ENCODE data around the gene KMT2E.

Gene KMT2E

GRCh38 chr7:105013816-105014692, at the start of gene KMT2E (continued):
- TF ChIP-seq ZFP69B (tag by site-specific recombination; IDR thresholded peaks at IDR 0.05) (peak; percentile 31; the same call in 1 of the 2 replicates), IKZF3 (tag by site-specific recombination; IDR thresholded peaks at IDR 0.05) (0 out of 2 replicates have a peak, but pooled peaks have one; percentile 31), ZNF549 (tag by site-specific recombination; IDR thresholded peaks at IDR 0.05) (peak; percentile 28; the same call in 1 of the 2 replicates), ZNF426 (tag by site-specific recombination; IDR thresholded peaks at IDR 0.05) (no peak), KLF8 (tag by site-specific recombination; IDR thresholded peaks at IDR 0.05) (peak; percentile 73; the same call in 1 of the 2 replicates), ZNF112 (tag by site-specific recombination; IDR thresholded peaks at IDR 0.05) (no peak), ZNF169 (tag by site-specific recombination; IDR thresholded peaks at IDR 0.05) (no peak), PRDM4 (tag by site-specific recombination; IDR thresholded peaks at IDR 0.05) (no peak), ZSCAN23 (tag by site-specific recombination; IDR thresholded peaks at IDR 0.05) (peak; percentile 79; the same call in 1 of the 2 replicates), ZBTB7A (tag by site-specific recombination; IDR thresholded peaks at IDR 0.05; ENCODE audit: low read depth) (peak; percentile 55), ZNF23 (tag by site-specific recombination; IDR thresholded peaks at IDR 0.05; ENCODE audit: borderline replicate concordance) (no peak), ZNF24 (tag by site-specific recombination; IDR thresholded peaks at IDR 0.05) (peak; percentile 84), ZBTB11 (tag by site-specific recombination; conservative IDR thresholded peaks at IDR 0.05; ENCODE audit: low read depth) (0 out of 2 replicates have a peak, but pooled peaks have one; percentile 21), ZNF510 (tag by site-specific recombination; IDR thresholded peaks at IDR 0.05; ENCODE audit: insufficient replicate concordance) (no peak), ZNF132 (tag by site-specific recombination; IDR thresholded peaks at IDR 0.05; ENCODE audit: borderline replicate concordance) (no peak), ZNF394 (tag by site-specific recombination; IDR thresholded peaks at IDR 0.05; ENCODE audit: borderline replicate concordance) (no peak), ZNF560 (tag by site-specific recombination; IDR thresholded peaks at IDR 0.05; ENCODE audit: borderline replicate concordance) (no peak), ZNF501 (tag by site-specific recombination; IDR thresholded peaks at IDR 0.05) (peak; percentile 23), ZNF639 (tag by site-specific recombination; IDR thresholded peaks at IDR 0.05) (no peak; the same call in 1 of the 2 replicates), ZNF423 (tag by site-specific recombination; IDR thresholded peaks at IDR 0.05) (no peak; the same call in 1 of the 2 replicates), ZBTB17 (tag by site-specific recombination; IDR thresholded peaks at IDR 0.05) (peak; percentile 94), ELK4 (IDR thresholded peaks at IDR 0.05; ENCODE audit: borderline replicate concordance, low read depth, low read length) (no peak), ZNF221 (tag by site-specific recombination; IDR thresholded peaks at IDR 0.05; ENCODE audit: borderline replicate concordance) (peak; percentile 82; the same call in 1 of the 2 replicates), MZF1 (tag by site-specific recombination; IDR thresholded peaks at IDR 0.05; ENCODE audit: borderline replicate concordance) (peak; percentile 11; the same call in 1 of the 2 replicates), ZNF768 (tag by site-specific recombination; IDR thresholded peaks at IDR 0.05) (0 out of 2 replicates have a peak, but pooled peaks have one; percentile 19), ZBTB26 (tag by site-specific recombination; optimal IDR thresholded peaks at IDR 0.05) (peak; percentile 65), HOXD13 (CRISPR knock-in tag; IDR thresholded peaks at IDR 0.05; ENCODE audit: borderline replicate concordance) (no peak), ZNF621 (tag by site-specific recombination; IDR thresholded peaks at IDR 0.05) (no peak), KLF10 (tag by site-specific recombination; IDR thresholded peaks at IDR 0.05) (peak; percentile 72)

Data from HEK293 (cell line).